ENCODE data around the gene FOXP1.

FOXP1 gene

DNA sequence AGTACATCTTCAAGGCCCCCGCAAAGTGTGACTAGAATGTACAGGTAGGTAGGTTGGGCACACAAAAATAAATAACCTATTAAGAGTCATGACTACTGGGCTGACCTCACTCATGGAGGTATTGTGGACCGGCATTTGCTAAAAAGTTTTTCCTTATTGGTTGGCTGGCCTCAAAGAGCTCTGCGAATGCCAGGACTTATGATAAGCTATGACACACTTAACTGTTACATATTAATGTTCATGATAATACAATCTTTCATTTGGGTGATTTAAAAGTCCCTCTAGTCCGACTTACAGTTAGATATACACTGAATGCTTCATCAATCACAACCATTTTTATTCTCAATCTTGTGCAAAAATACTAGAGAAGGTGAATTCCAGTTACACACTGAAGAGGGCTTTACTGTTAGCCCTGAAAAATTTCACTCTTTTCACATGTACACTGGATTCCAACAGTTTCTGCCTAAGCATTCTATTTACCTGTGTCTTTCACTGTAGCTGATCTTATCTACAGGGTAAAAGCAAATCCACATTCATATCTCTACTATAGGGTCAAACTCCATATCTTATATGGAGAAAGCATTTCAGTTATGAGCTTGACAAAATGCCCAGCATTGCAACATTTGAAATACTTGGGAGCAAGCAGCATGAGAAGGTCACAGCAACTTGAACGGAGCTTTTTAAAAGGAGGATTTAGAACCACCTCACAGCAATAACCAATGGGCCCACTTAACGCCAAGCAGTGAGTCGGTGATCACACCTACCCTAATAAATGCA, 329.1 kb downstream of the FOXP1 start:
- Histone ChIP-seq H3K79me2 (no peaks in the 10 kb centered on the region), H3K36me3 (ENCODE audit: control insufficient read depth, insufficient read depth, low read length) (no peaks in the 10 kb centered on the region), H3K4me3 (ENCODE audit: low read depth, low read length) (no peak overlapping the region), H3K27ac (no peak overlapping the region), H2AFZ (no peak overlapping the region), H3K4me1 (no peaks in the 10 kb centered on the region), H3K4me2 (ENCODE audit: low read length) (no peak overlapping the region), H3K27me3 (ENCODE audit: control insufficient read depth, insufficient read depth, low read length) (no peaks in the 10 kb centered on the region), H3K9ac (no peak overlapping the region), H3K9me3 (ENCODE audit: control insufficient read depth, low read length) (no peaks in the 10 kb centered on the region)
- TF ChIP-seq, protein P1, sequence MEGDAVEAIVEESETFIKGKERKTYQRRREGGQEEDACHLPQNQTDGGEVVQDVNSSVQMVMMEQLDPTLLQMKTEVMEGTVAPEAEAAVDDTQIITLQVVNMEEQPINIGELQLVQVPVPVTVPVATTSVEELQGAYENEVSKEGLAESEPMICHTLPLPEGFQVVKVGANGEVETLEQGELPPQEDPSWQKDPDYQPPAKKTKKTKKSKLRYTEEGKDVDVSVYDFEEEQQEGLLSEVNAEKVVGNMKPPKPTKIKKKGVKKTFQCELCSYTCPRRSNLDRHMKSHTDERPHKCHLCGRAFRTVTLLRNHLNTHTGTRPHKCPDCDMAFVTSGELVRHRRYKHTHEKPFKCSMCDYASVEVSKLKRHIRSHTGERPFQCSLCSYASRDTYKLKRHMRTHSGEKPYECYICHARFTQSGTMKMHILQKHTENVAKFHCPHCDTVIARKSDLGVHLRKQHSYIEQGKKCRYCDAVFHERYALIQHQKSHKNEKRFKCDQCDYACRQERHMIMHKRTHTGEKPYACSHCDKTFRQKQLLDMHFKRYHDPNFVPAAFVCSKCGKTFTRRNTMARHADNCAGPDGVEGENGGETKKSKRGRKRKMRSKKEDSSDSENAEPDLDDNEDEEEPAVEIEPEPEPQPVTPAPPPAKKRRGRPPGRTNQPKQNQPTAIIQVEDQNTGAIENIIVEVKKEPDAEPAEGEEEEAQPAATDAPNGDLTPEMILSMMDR (IDR thresholded peaks at IDR 0.05) = no peak

DNA sequence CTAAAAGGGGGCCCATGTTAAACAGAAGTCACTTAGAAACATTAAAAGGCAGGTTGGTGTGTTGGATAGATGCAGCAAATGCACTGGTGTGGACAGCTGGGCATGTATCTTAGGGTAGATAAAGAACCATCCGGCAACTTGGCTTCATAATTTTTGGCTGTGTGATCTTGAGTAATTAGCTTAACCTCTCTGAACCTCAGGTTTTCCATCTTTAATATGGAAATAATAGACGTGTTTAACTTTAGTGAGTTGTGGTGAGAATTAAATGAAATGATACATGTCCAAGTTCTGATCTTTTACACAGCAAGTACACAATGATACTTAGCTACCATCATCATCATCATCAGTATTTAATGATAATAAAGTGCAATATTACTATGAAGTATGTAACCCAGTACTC, 330.4 kb downstream of the FOXP1 start:
- no peak overlapping the region for H3K27ac ChIP-seq
- H3K4me3 ChIP-seq (ENCODE audit: low read depth, low read length) = no peak overlapping the region
- no peaks in the 10 kb centered on the region for H3K36me3 ChIP-seq (ENCODE audit: control insufficient read depth, insufficient read depth, low read length)
- no peaks in the 10 kb centered on the region for H3K4me1 ChIP-seq
- no peaks in the 10 kb centered on the region for H3K79me2 ChIP-seq
- H3K4me2 ChIP-seq (ENCODE audit: low read length) = no peak overlapping the region
- H3K9ac ChIP-seq = no peak overlapping the region
- H3K27me3 ChIP-seq (ENCODE audit: control insufficient read depth, insufficient read depth, low read length) = no peaks in the 10 kb centered on the region
- TF ChIP-seq, protein P1 (IDR thresholded peaks at IDR 0.05) = no peak
- H2AFZ ChIP-seq = no peak overlapping the region
- H3K9me3 ChIP-seq (ENCODE audit: control insufficient read depth, low read length) = no peaks in the 10 kb centered on the region

DNA sequence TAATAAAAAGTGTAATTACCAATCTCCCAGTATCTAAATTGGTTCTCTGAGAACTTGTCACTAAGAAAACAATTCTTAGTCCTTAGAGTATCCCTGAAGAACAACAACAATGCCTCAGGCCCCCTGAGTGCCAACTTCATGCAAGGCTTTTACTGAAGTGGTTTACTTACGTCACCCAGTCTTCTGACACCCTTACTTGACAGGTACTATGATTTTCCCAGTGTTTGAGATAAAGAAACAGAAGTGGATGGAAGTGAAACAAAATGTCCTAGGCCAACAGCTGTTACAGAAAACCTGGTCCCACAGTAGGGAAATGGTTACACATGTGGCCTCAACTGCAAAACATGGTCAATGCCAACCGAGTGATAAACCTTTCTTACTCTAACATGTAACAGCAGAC, 331.1 kb downstream of the FOXP1 start:
- no peak overlapping the region for H3K27ac ChIP-seq
- H3K27me3 ChIP-seq (ENCODE audit: control insufficient read depth, insufficient read depth, low read length) = no peaks in the 10 kb centered on the region
- no peak overlapping the region for H2AFZ ChIP-seq
- H3K9me3 ChIP-seq (ENCODE audit: control insufficient read depth, low read length) = no peaks in the 10 kb centered on the region
- H3K4me2 ChIP-seq (ENCODE audit: low read length) = no peak overlapping the region
- H3K4me3 ChIP-seq (ENCODE audit: low read depth, low read length) = no peak overlapping the region
- no peaks in the 10 kb centered on the region for H3K36me3 ChIP-seq (ENCODE audit: control insufficient read depth, insufficient read depth, low read length)
- TF ChIP-seq, protein P1 (IDR thresholded peaks at IDR 0.05) = no peak
- H3K4me1 ChIP-seq = no peaks in the 10 kb centered on the region
- H3K9ac ChIP-seq = no peak overlapping the region
- no peaks in the 10 kb centered on the region for H3K79me2 ChIP-seq

DNA sequence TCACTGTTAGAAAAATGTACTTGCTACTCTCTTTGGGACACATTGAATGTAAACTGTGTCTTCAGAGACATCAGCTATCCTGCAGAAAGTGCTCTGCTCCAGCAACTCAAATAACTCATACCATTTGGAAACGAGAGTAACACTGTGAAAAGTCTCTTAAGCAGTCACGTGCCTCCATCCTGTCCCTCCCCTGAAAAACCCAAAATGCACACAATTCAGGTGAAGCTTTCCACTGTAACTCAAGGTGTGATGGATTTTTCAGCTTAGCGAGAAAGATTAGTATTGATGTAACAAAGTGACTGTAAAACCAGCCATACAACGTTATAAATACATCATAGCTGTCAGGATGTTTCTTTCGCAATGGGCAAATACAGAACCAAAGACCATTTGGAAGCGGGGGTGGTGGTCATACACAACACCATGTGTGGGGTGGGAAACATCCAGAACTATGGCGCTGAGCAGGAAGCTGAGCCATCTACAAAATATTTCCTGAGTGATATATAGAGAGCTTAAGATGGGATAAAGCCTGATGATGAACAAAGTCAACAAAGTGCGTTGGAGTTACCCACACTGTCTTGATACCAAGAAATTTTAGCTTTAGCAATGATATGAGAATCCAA, 332.3 kb downstream of the FOXP1 start:
- H3K4me2 ChIP-seq (ENCODE audit: low read length) = no peak overlapping the region
- no peaks in the 10 kb centered on the region for H3K79me2 ChIP-seq
- H3K27ac ChIP-seq = no peak overlapping the region
- TF ChIP-seq, protein P1 (IDR thresholded peaks at IDR 0.05) = no peak
- no peak overlapping the region for H3K4me3 ChIP-seq (ENCODE audit: low read depth, low read length)
- H3K27me3 ChIP-seq (ENCODE audit: control insufficient read depth, insufficient read depth, low read length) = no peaks in the 10 kb centered on the region
- H3K9ac ChIP-seq = no peak overlapping the region
- no peak overlapping the region for H2AFZ ChIP-seq
- no peaks in the 10 kb centered on the region for H3K9me3 ChIP-seq (ENCODE audit: control insufficient read depth, low read length)
- H3K4me1 ChIP-seq = no peaks in the 10 kb centered on the region
- H3K36me3 ChIP-seq (ENCODE audit: control insufficient read depth, insufficient read depth, low read length) = no peaks in the 10 kb centered on the region

Measured in parathyroid adenoma (tissue), 2 donors.